Erythroblast (primary cell): Measurements from ENCODE around the gene ERC2.

Source experiments
- GATA1 ChIP-seq: IDR thresholded peaks from 2 replicates; pipeline ENCODE4 v1.6.1; 2011; ENCODE audit warnings: low read depth, mild to moderate bottlenecking, control low read depth, low read length, moderate library complexity
- POLR2A ChIP-seq: IDR thresholded peaks from 2 replicates; pipeline ENCODE4 v1.6.1; 2011; ENCODE audit warnings: mild to moderate bottlenecking, low read length

DNA sequence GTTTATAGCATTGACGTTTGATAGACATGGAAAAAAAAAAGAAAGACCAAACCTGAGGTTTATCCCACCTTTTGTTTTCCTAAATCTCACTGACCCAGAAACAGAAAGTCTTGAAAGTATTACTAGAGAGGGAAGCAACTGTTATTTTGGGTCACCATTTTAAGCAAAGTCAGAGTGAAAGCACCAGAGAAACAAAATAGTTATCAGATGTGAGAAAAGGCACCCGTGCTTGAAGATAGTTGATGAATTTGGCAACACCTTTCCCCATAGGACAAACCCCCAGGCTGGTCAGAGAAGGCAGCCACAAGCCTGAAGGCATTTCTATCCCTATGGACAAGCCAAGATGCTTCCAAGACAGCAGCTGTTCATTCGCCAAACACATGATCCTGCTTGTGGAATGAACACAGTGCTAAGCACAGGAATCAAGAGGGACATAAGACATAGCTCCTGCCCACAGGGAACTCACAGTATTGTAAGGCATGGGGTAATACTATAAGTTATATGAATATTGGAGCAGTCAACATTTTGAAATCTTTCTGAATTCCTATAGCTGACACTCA lies 170.9 kb downstream of the ERC2 start:
- TF ChIP-seq POLR2A = no peak
- no peak for TF ChIP-seq GATA1
